Measurements from ENCODE around the gene DYNLRB2.

DNA sequence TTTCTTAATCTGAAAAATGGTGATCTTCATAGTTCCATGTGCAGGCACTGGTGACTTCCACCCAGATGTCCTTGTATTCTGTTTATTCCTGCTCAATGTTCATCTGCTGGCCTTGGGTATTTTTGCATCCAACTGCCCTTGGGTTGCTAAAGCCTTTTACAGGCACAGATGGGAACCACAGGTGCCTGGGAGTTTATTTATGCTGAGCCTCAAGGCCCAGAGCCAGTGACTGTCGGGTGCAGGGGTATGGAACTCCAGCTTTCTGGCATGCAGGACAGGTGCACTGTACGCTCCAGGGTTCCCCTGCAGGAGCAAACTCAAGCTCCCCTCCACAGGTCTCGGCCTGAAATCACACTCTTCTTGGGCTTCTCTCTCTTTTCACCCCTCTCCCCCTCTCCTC, 22.3 kb downstream of the DYNLRB2 start:
- TF ChIP-seq, protein P1, sequence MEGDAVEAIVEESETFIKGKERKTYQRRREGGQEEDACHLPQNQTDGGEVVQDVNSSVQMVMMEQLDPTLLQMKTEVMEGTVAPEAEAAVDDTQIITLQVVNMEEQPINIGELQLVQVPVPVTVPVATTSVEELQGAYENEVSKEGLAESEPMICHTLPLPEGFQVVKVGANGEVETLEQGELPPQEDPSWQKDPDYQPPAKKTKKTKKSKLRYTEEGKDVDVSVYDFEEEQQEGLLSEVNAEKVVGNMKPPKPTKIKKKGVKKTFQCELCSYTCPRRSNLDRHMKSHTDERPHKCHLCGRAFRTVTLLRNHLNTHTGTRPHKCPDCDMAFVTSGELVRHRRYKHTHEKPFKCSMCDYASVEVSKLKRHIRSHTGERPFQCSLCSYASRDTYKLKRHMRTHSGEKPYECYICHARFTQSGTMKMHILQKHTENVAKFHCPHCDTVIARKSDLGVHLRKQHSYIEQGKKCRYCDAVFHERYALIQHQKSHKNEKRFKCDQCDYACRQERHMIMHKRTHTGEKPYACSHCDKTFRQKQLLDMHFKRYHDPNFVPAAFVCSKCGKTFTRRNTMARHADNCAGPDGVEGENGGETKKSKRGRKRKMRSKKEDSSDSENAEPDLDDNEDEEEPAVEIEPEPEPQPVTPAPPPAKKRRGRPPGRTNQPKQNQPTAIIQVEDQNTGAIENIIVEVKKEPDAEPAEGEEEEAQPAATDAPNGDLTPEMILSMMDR (conservative IDR thresholded peaks at IDR 0.05): no peak
- TF ChIP-seq ZFX (IDR thresholded peaks at IDR 0.05): no peak
